Ectodermal cell (in vitro differentiated cells): ENCODE data around the gene SHKBP1.
A peak's percentile ranks its signal among the peaks of the same experiment; 100 is the strongest.

ENCODE experiments used
- H3K27ac ChIP-seq: 2 replicates; pipeline ENCODE4 v1.7.0; 2013; ENCODE audit warnings: mild to moderate bottlenecking, low read depth, low read length; ENCODE audit not compliant: insufficient read depth, poor library complexity, severe bottlenecking
- H3K27me3 ChIP-seq: 2 replicates; pipeline ENCODE4 v1.7.0; 2013; ENCODE audit warnings: mild to moderate bottlenecking, low read length; ENCODE audit not compliant: insufficient read depth, control insufficient read depth, poor library complexity, severe bottlenecking
- H3K36me3 ChIP-seq: one replicate; pipeline ENCODE4 v1.7.0; 2013; ENCODE audit warnings: low read length; ENCODE audit not compliant: control insufficient read depth, insufficient read depth
- H3K4me1 ChIP-seq: one replicate; pipeline ENCODE4 v1.7.0; 2013; ENCODE audit warnings: low read length; ENCODE audit not compliant: control insufficient read depth, insufficient read depth
- H3K4me3 ChIP-seq: 2 replicates; pipeline ENCODE4 v1.7.0; 2013; ENCODE audit warnings: low read depth, low read length, control low read depth; ENCODE audit not compliant: insufficient read depth
- H3K9me3 ChIP-seq: 2 replicates; pipeline ENCODE4 v1.7.0; 2013; ENCODE audit warnings: mild to moderate bottlenecking, low read length, moderate library complexity; ENCODE audit not compliant: control insufficient read depth
- WGBS, 2 experiments: methylation state at CpG; one replicate each; pipeline ENCODE4 v1.1.7; 2013; ENCODE audit warnings: missing lambda C conversion rate in 2 of 2; 5-methylcytosine and 5-hydroxymethylcytosine counted together

The SHKBP1 gene

GRCh38 chr19:40600570-40601133 is 24.0 kb downstream of the SHKBP1 start:
- no peaks in the 10 kb centered on the region for H3K36me3 ChIP-seq
- WGBS, 2 experiments, result 17 to 20% methylated on average over 13 of the region's 13 CpGs
- no peak overlapping the region for H3K27ac ChIP-seq
- no peaks in the 10 kb centered on the region for H3K9me3 ChIP-seq
- peaks cover 47% of the 10 kb centered on the region for H3K4me1 ChIP-seq
- H3K27me3 ChIP-seq, result peaks cover 74% of the 10 kb centered on the region
- peak overlapping the region; percentile 37 for H3K4me3 ChIP-seq

GRCh38 chr19:40601134-40601974 is 24.7 kb downstream of the SHKBP1 start, which contains the start of gene LTBP4:
Gene LTBP4 (plus strand): TSS chr19:40601369. CDS start chr19:40601388, 19 bp downstream.
- H3K36me3 ChIP-seq, result no peaks in the 10 kb centered on the region
- H3K27me3 ChIP-seq, result peaks cover 79% of the 10 kb centered on the region
- peak within 1 kb of the TSS; percentile 37 for H3K4me3 ChIP-seq
- H3K27ac ChIP-seq, result no peak within 1 kb of the TSS
- H3K4me1 ChIP-seq, result peaks cover 52% of the 10 kb centered on the region
- no peaks in the 10 kb centered on the region for H3K9me3 ChIP-seq
- WGBS, 2 experiments, result 2 to 3% methylated on average over 81 to 82 of the region's 82 CpGs

GRCh38 chr19:40603071-40603388 is 26.4 kb downstream of the SHKBP1 start:
- Histone ChIP-seq H3K27ac (peak overlapping the region; percentile 89), H3K9me3 (no peaks in the 10 kb centered on the region), H3K4me1 (peaks cover 52% of the 10 kb centered on the region), H3K4me3 (peak overlapping the region; percentile 39), H3K27me3 (peaks cover 81% of the 10 kb centered on the region), H3K36me3 (no peaks in the 10 kb centered on the region)
- WGBS, 2 experiments, result 34 to 46% methylated on average over 2 of the region's 2 CpGs

- 1% methylated on average over 43 of the region's 43 CpGs for WGBS, 2 experiments
- peaks cover 87% of the 10 kb centered on the region for H3K27me3 ChIP-seq
Measured at GRCh38 chr19:40603389-40604170, 26.9 kb downstream of the SHKBP1 start.

GRCh38 chr19:40604171-40604646 is 27.5 kb downstream of the SHKBP1 start:
- no peak overlapping the region for H3K27ac ChIP-seq
- no peaks in the 10 kb centered on the region for H3K9me3 ChIP-seq
- no peak overlapping the region for H3K4me3 ChIP-seq
- H3K4me1 ChIP-seq, result peaks cover 52% of the 10 kb centered on the region
- no peaks in the 10 kb centered on the region for H3K36me3 ChIP-seq
- peaks cover 87% of the 10 kb centered on the region for H3K27me3 ChIP-seq
- 7 to 8% methylated on average over 18 of the region's 18 CpGs for WGBS, 2 experiments

More at GRCh38 chr19:40603389-40604170, 26.9 kb downstream of the SHKBP1 start:
- peaks cover 52% of the 10 kb centered on the region for H3K4me1 ChIP-seq
- no peaks in the 10 kb centered on the region for H3K36me3 ChIP-seq
- no peaks in the 10 kb centered on the region for H3K9me3 ChIP-seq
- H3K4me3 ChIP-seq, result peak overlapping the region; percentile 39
- peak overlapping the region; percentile 89 for H3K27ac ChIP-seq

- H3K27ac ChIP-seq, result no peak overlapping the region
- 32 to 33% methylated on average over 29 of the region's 29 CpGs for WGBS, 2 experiments
- peaks cover 87% of the 10 kb centered on the region for H3K27me3 ChIP-seq
- H3K36me3 ChIP-seq, result no peaks in the 10 kb centered on the region
- peaks cover 47% of the 10 kb centered on the region for H3K4me1 ChIP-seq
- H3K4me3 ChIP-seq, result no peak overlapping the region
- no peaks in the 10 kb centered on the region for H3K9me3 ChIP-seq
Measured at GRCh38 chr19:40604647-40605215, 28.1 kb downstream of the SHKBP1 start.

GRCh38 chr19:40605216-40605971 is 28.7 kb downstream of the SHKBP1 start:
- Histone ChIP-seq H3K4me3 (peak overlapping the region; percentile 28), H3K27me3 (peaks cover 85% of the 10 kb centered on the region), H3K36me3 (no peaks in the 10 kb centered on the region), H3K27ac (no peak overlapping the region), H3K4me1 (peaks cover 44% of the 10 kb centered on the region), H3K9me3 (no peaks in the 10 kb centered on the region)
- 1% methylated on average over 71 of the region's 71 CpGs for WGBS, 2 experiments

- H3K27ac ChIP-seq, result no peak overlapping the region
- peaks cover 34% of the 10 kb centered on the region for H3K4me1 ChIP-seq
- no peak overlapping the region for H3K4me3 ChIP-seq
- H3K36me3 ChIP-seq, result no peaks in the 10 kb centered on the region
- 79 to 82% methylated on average over 31 of the region's 31 CpGs for WGBS, 2 experiments
- no peaks in the 10 kb centered on the region for H3K9me3 ChIP-seq
- peaks cover 78% of the 10 kb centered on the region for H3K27me3 ChIP-seq
Measured at GRCh38 chr19:40607311-40608239, 30.9 kb downstream of the SHKBP1 start.

- WGBS, 2 experiments, result 91% methylated on average over 14 of the region's 14 CpGs
- H3K36me3 ChIP-seq, result no peaks in the 10 kb centered on the region
- H3K4me3 ChIP-seq, result no peak overlapping the region
- peaks cover 77% of the 10 kb centered on the region for H3K27me3 ChIP-seq
- no peak overlapping the region for H3K27ac ChIP-seq
- no peaks in the 10 kb centered on the region for H3K9me3 ChIP-seq
- H3K4me1 ChIP-seq, result peaks cover 28% of the 10 kb centered on the region
Measured at GRCh38 chr19:40608240-40608621, 31.6 kb downstream of the SHKBP1 start.
